ENCODE results near the gene LMX1A.

DNA sequence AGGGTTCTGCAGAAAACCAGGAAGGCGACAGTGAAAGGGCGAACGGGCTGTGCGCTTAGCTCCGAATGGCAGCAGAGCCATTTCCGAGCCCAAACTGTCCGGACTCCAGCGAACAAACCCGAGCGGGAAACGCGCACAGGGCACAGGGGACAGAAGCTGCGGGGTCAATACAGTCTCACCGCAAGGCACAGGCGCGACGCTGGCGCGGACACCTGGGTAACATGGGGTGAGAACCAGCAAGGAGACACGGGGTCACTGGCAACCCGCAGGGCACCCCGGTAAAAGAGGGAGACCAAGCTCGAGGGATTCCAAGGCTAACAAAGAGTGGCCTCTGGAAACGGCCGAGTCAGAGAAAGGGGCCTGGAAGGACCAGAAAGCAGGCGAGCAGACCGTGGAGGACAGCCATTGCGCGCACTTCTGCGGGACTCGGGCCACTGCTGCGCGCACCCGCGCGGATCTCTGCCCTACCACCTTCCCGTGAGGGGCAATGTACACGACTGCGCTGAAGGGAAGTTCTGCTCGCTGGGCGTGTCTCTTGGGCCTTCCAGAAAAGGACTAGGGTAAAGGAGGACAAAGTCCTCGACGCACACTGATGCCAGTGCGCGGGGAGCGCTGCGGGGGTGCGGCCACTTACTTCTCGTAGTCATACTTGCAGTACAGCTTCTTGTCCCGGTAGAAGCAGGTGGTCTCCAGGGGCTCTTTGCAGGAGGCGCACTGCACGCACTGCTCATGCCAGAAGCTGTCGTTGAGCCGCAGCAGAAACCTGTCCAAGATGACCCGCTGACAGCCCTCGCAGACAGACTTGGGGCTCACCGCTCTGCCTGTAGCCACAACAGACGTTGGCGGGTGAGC is 3.8 kb downstream of the LMX1A start:
- TF ChIP-seq, protein P1, sequence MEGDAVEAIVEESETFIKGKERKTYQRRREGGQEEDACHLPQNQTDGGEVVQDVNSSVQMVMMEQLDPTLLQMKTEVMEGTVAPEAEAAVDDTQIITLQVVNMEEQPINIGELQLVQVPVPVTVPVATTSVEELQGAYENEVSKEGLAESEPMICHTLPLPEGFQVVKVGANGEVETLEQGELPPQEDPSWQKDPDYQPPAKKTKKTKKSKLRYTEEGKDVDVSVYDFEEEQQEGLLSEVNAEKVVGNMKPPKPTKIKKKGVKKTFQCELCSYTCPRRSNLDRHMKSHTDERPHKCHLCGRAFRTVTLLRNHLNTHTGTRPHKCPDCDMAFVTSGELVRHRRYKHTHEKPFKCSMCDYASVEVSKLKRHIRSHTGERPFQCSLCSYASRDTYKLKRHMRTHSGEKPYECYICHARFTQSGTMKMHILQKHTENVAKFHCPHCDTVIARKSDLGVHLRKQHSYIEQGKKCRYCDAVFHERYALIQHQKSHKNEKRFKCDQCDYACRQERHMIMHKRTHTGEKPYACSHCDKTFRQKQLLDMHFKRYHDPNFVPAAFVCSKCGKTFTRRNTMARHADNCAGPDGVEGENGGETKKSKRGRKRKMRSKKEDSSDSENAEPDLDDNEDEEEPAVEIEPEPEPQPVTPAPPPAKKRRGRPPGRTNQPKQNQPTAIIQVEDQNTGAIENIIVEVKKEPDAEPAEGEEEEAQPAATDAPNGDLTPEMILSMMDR (conservative IDR thresholded peaks at IDR 0.05; ENCODE audit: low read depth, low read length): no peak
- no peak for TF ChIP-seq EZH2 (IDR thresholded peaks at IDR 0.05; ENCODE audit: borderline replicate concordance, low read depth, low read length, poor library complexity, severe bottlenecking)
